Stimulated activated CD8-positive, alpha-beta memory T cell treated with anti-CD3 and anti-CD28 coated beads, Interleukin-12 subunit alpha, Interleukin-12 subunit beta, amount 100 ng/mL, for 24 hours (primary cell): ENCODE data around the gene AARS2.

Source experiments
- DNase-seq: peaks from one replicate; pipeline ENCODE4 v3.0.0-alpha.2; 2020; ENCODE audit errors: extremely low read depth

Gene AARS2

DNA sequence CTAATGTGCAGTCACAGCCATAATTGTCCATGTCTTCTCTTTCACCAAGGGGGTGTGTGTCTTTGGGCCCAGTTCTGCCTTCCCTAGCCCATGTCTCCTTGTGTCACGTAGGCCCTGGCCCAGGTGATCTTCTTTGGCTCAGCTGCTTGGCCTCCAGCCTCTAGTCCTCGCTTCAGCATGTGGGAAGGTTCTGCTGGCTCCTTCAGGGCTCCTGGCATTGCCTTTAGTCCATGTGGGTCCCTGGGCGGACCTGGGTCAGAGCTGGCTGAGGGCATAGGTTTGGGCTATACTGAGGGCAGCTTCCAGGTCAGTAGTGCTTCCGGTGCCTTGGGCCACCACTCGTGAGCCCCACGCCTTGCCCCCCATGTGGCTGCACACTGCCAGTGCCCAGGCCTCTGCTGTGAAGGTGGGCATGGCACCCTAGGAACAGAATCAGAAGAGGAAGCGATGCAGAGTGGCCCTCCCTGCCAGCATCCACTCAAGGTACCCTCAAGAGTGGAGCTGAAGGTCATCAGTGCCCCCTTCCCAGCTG, 12.8 kb downstream of the AARS2 start:
- no peak for DNase-seq

DNA sequence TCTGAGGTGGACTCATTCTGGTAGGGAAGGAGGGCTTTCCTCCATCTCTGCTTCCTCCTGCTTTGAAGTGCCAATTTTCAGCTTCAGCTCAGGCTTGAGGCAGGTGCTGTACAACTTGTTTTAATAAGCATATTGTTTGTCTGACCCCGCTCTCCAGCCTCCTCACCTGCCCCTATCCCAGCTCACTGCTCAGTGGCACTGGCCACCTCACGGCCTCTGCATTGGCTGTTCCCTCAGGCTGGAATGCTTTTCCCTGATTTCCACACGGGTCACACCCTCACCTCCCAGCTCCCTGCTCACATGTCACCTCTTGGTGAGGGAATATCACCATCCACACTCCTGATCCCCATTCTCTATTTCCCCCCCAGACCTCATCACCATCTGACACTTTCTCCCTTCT, 14.3 kb downstream of the AARS2 start:
- DNase-seq = no peak

DNA sequence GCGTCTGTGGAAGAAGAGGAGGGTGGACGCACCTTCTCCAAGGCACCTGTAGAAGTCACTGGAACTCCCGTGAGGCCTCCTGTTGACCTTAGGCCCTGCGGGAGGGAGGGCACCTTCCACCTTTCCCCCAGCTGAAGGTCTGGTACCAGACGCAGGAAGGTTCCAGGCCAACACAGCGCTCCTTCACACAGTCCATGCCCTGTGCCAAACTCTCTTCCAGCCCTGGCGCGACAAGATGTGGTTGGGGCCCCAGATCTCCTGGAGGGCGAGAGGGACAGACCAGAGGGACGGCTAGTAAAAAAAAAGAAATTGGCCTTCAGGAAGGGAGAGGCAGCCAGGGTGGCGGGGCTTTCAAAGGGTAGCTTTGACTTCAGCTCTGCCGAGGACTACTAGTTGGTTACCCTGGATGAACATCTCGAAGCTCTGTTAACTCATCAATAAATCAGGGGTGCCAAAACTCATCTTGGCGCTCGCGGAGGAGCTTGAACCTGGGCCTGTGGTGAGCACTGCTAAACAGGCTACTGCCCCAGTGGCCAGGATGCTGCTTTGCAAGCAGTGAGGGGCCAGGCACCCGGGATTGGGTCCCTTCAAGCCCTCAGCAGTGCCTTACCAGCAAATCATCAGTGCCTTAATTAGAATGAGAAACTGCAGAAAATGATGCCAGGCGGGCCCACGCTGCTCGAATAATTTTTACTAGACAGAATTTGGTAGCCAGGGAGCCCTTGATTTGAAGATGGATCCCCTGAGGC, 14.9 kb downstream of the AARS2 start:
- DNase-seq = no peak

DNA sequence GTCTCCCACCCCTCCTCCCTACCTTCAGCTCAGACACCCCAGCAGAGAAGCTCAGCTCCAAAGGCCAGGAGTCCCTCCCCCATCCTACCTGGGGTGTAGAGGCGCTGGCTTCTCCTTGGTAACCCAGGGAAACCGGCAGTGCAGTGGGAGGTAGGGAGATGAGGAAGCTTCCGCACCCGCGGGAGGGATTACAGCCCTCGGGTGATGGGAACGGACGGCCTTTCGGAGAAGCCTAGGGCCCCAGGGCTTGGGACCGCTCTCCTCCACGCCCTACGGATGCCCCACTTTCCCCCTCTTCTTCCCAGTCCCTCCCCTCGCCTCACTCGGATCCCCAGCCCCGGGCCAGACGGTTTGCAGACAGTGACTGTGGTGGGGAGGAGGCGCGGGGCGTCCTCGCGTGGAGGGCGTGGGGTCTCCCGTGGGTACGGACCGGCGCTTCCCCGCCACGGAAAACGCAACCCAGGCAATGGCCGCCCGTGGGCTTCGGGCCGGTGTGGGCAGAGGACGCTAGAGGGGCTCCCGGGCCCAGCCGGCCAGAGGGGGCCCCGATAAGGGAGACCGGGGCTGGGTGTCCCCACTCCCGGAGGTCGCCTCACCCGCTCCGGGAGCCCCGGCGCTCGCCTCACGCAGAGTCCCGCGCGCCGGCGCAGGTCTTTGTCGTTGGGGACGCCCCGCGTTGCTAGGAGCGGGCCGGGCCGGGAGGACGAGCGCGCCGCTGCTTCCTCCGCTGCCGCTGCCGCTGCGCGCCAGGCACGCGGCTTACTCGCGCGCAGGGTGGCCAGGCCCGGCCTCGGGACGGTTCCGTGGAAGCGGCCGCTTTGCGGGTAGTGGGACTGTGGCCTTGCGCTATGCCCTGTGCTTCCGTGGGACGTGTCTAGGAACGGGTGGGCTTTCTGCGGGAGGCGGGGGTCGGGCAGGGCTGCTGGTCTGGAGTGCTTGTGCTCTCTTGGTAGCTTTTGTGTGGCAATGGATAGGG, 15.8 kb downstream of the AARS2 start:
- DNase-seq = no peak

DNA sequence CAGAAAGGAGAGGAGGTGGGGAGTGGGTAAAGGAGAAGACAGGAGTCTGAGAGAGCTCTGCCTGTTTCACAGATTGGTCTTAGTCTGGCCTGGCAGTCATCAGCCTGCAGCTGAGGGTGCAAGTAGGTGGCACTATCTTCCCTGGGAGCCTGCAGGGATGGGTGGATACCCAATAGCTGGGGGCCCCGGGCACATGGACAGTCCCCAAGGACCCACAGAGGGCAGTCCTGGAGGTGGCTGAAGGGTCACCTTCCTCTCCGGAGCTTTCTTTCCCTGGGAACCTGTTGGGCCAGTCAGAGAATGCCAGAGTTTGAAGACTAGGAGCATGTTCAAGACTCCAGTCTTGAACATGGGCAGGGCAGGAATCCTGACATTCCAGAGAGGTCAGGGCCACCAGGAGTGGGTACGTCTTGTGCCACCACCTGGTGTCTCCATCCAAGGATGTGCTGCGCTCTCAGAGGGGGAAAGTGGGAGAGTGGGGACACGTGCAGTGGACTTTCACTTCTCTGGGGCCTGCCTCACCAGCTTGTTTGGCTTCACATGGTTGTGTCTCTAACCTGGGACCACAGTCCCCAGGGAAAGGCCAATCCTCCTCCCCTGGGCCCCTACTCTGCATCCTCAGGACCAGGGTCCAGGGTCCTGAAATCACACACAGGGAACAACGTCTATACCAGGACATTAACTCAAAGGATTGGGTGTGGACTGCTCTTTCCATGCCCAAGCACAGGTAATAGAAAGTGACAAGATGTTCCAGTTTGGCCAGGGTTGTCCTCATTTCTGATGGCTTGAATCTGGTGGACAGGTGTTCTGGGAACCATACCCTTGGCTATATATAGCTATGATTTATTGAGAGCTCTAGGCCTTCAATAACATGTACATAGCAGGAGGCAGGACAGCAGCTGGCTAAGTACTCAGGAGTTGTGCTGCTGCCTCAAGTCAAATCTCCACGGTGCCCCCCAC, 18.0 kb downstream of the AARS2 start:
- DNase-seq = no peak

DNA sequence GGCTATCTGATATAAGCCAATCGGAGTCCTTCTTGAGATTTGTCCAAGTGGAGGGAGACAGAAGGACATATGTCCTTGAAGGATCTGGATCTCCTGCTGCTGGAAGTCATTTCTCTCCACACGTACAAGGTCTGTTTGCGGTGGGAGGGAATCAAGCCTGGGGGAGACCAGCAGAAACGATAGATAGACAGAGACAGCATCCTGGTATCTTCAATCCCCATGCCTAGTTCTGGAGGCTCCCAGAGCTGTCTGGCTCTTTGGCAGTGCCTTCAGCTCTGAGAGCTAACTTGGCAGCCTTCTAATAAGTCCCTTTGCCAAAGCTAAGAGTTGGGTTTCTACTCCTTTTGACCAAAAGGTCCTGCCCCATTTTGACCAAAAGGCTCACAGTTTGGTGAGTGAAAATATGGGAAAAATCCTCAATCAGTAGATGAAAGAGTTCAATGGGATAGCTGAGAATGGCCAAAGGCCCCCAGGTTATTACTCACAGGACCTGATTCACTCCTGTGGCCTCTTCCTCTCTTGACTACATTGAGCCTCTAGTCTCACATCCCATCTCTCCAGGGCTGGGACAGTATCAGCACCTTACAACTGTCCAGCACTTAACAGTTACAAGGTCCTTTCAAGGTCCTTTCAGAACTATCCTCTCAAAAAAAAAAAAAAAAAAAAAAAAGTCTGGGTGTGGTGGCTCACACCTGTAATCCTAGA, 20.3 kb downstream of the AARS2 start:
- DNase-seq = no peak

DNA sequence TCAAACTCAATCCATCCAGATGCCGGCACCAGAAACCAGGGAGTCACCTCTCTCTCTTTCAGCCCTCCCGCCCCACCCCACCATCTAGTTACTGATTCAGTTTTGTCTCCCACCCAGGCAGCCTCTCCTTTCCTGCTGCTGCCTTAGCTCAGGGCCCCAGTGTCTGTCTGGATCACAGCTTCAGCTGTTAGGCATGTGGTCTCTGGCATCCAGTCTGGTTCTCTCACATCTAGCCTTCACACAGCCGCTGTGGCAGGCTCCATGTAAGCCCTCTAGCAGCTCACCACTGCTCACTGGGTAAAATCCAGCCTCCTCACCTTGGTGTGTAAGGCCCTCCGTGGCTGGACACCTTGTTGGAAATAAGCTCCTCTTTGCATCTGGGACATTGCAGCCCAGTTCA, 21.3 kb downstream of the AARS2 start:
- no peak for DNase-seq

DNA sequence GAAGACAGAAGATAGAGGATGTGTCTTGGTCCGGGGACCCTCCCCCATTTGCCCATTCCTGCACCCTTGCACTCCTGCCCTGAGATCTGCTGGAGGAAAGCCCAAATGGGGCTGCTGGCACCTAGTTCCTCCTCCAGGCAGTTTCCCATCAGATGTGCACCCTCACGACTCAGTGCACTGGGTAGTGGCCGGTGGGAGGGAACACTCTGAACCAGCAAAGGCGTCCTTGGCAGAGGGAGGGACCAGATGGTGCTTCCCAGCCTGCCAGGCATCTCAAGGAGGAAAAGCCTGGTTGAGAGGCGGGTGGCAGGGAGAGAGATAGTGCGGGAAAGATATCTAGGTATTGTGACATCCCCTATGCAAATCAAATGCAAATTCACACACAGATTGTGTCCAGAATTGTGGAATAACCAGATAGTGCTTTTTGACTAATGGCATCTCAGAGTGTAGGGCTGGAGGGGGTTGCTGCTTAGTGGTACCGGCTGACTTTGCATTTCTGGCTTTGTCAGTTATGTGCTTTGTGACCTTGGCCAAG, 23.4 kb downstream of the AARS2 start:
- DNase-seq = no peak

DNA sequence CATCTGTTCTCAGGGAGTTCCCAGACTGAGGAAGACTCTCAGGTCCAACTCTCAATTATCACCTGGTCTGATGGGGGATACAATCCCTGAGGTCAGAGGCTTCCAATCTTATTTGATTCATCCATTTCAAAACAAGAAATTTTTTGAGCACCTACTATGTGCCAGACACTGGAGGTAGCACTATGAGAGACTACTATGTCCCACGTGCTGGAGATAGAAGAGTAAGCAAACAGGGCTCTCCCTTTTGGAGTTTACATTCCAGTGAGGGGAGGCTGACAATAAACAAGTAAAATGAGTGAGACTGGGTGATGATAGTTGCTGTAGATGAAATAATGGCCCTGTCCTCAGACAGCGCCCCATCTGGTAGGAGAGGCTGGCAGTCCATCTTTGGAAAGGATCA, 26.4 kb downstream of the AARS2 start:
- DNase-seq = no peak

DNA sequence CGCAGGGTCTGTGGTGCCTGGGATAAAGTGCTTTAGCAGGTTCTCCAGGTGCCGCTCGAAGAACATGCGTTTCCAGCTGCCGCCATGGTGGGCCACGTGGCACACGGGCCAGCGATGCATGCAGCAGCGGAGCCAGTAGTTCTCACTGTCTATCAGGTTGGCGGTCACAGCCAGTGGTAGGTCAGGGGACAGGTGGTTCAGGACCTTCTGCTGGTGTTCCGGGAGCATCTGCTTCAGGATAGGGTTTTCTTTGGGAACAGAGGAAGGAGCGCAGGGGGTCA, 26.9 kb downstream of the AARS2 start:
- no peak for DNase-seq

DNA sequence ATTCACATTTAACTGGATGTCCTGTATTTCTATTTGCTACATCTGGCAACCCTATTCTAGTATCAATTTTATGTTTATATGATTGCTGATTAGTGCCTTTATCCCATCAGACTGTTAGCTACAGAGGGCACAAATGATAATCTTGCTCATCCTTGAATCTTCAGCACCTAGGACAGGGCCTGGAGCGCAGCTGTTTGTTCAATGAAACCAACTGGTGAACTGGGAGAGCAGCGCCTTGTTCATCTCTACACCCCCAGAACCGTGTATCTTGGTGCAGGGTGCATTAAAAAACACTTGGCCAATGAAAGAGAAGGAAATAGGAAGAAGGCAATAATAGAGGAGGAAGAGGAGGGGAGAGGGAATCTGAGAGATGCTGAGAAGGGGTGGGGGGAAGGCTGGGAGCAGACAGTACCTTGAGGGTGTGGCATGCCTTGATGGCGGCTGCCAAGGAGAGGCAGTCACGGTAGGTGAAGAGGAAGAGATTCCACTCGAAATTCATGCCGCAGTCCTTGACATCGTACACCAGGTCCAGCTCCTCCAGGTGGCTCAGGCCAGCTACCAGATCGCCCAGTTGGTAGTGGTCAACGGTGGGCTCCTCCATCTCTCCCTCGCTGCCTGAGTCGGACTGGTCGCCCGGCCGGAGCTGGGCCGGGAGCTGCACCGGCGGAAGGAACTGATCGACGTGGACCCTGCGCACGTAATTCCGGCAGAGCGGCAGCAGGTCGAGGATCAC, 27.4 kb downstream of the AARS2 start:
- no peak for DNase-seq

DNA sequence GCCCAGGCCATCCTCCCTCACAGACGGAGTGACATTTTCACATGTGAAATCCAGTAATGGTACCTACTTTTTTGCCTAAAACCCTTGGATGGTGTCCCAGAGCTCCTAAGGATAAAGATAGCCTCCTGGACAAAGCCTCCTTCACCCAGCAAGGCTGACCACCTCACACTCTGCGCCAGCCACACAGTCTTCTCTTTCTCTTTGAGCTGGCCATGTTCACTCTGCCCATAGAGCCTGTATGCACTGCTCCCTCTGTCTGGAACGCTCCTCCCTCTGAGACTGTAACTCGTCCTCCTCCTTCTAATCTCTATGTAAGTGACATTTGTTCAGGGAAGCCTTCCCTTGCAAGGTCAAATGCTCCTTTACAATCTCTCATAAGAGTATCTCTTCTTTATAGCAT, 28.3 kb downstream of the AARS2 start:
- DNase-seq = no peak

DNA sequence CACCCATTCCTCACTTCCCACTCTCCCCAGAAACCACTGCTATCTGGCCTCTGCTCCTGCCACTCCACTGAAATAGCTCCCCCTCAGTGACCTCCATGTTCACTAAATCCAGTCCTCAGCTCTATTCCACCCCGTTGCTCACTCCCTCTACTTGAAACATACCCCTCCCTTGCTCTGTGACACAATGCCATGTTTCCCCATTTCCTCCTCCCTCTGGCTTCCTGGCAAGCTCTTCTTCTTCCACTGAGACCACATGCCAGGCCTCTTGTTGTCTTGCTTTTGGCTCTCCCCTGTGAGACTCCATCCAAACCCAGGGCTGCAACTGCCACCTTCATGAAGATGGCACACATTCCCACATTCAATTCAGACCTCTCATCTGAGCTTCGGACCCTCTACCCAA, 29.0 kb downstream of the AARS2 start:
- no peak for DNase-seq

DNA sequence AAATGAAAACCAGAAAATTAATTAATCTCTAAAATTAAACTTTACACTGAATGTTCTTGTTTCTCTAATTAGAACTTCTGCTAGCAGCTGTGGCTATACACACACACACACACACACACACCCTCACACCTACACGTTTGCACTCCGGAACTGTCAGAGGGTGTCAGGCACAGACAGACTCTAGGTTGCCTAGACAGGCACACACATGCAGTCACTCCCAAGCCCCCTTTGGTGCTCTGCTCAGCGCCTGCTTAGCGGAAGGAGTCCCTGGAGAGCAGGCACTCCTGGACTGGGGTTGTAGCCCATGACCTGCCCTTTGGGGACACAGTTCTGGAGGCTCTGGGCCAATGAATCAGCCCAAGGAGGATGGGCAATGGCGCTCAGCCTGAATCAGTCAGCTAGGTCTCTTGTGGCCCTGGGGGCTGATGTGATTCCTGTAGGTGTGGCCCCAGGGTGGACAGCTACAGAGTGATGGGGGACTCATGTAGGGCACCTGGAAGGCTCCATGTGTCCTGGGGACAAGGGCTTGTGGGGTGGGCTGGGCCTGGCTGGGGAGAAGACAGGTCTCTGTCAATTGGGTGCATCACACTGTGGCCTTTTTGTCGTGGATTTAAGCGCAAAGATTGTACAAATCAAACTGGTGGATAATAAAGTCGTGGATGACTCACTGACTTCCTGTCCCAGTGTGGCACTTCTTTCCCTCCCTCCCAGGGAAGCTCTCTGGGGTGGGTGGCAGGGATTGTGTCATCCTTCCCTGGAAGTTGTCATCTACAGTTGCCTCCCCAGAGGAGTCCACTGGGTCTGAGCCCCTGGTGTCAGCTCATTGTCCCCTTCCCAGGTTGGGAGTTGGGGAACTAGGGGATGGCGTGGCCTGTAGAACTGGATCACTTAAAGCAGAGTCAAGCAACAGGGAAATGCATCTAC, 34.1 kb downstream of the AARS2 start:
- no peak for DNase-seq

DNA sequence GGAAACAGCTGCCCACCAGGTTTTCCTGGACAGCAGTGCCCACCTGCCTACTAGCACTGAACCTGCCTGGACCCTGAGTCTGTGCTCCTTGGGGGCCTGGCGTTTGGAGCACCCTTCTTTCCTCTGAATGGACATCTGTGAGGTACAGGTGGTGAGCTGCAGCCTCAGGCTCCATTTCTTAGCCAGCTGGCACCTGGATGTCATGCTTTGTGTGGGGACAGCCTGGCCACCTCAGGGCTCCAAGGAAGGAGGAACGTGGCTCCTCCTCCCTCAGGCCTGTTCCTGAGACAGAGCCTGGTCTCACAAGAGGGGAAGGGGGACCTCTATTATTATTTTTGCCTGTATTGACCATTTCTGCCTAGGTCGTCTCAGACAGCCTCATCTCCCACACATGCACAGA, 34.8 kb downstream of the AARS2 start:
- no peak for DNase-seq

DNA sequence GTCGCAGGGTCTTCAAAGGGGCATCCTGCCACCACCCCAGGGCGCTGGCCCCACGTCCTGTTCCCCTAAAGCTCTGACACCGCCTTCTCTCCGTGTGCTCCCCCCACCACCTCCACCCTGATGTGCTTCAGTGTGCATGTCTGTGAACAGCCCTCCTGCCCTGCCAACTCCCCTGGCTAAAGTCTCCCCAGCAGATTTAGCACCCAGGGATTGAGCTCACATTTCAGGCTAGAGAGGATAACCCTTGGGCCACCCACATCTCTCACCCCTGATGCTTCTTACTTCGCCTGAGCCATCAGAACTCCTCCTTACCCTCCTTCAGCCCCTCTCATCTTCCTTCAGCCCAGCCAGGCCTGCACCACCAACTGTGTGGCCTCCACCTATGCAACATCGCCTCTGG, 35.4 kb downstream of the AARS2 start:
- no peak for DNase-seq

DNA sequence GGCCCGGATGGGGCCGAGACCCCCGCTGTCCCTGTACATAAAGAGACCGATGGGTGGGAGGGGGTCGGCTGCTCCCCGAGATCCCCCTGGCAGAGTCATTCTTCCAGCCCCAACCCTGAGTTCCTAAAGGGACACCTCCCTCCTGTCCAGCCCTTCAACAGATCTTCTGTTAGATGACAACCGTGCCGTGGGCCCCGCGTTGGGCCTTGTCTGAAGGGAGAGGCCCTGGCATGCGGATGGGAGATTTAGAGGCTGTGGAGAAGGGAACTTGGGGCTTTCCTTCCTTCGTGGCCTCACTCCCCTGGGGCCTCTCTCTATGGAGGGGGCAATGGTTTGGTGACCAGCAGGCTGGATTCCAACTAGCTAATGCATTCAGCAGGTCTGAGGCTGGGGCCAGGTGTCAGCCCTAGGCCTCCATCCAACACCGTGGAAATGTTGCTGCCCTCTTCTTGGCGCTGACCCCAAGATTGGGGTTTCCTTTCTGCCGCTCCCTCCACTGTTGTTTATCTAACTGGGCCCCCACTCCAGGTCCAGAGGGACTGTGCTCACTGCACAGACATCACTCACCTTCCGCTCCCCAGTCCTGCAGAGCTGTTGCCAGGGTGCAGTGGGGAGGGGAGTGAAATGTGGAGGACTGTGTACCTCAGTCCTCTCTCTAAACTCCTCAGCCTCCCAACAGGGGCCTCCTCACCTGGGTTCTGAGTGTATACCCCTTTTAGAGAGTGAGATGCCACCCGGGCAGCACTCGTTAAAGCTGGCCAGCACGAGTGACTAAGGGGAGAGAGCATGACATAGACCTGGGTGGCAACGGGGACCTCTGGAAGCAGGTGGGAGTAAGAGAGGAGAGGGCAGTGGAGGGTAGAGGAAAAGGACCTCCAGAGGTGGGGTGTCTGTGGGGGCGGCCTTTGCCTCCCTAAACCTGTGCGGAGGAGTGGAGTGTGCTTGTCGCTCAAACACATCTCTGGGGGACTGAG, 36.2 kb downstream of the AARS2 start:
- no peak for DNase-seq
